Measurements from ENCODE around the gene ALCAM.
"Not testable (repeated sequence)": the region's sequence is repeated elsewhere in the genome, so short reads cannot be mapped to it uniquely, and the experiment has no call there.

Gene ALCAM

GRCh38 chr3:105368566-105369499, 2.1 kb downstream of the ALCAM start:
- H3K27me3 ChIP-seq (ENCODE audit: control insufficient read depth, insufficient read depth, low read length): peaks cover 29% of the 10 kb centered on the region
- H3K4me3 ChIP-seq (ENCODE audit: low read depth, low read length): peak overlapping the region; percentile 98
- H3K9me3 ChIP-seq (ENCODE audit: control insufficient read depth, insufficient read depth, low read depth, low read length): no peaks in the 10 kb centered on the region
- H3K27ac ChIP-seq (ENCODE audit: low read depth, low read length): no peak overlapping the region
- H3K36me3 ChIP-seq (ENCODE audit: control insufficient read depth, insufficient read depth, low read length): no peaks in the 10 kb centered on the region
- H3K9ac ChIP-seq (ENCODE audit: low read length): peak overlapping the region; percentile 83
- H3K4me1 ChIP-seq (ENCODE audit: control insufficient read depth, insufficient read depth, low read length): peaks cover 17% of the 10 kb centered on the region

- H3K27ac ChIP-seq (ENCODE audit: low read depth, low read length): no peak overlapping the region
- H3K9ac ChIP-seq (ENCODE audit: low read length): peak overlapping the region; percentile 83
- H3K27me3 ChIP-seq (ENCODE audit: control insufficient read depth, insufficient read depth, low read length): peaks cover 29% of the 10 kb centered on the region
- H3K4me1 ChIP-seq (ENCODE audit: control insufficient read depth, insufficient read depth, low read length): peaks cover 8% of the 10 kb centered on the region
- peak overlapping the region; percentile 98 for H3K4me3 ChIP-seq (ENCODE audit: low read depth, low read length)
- no peaks in the 10 kb centered on the region for H3K36me3 ChIP-seq (ENCODE audit: control insufficient read depth, insufficient read depth, low read length)
- no peaks in the 10 kb centered on the region for H3K9me3 ChIP-seq (ENCODE audit: control insufficient read depth, insufficient read depth, low read depth, low read length)
Measured at GRCh38 chr3:105369500-105370371, 3.0 kb downstream of the ALCAM start.

- no peaks in the 10 kb centered on the region for H3K36me3 ChIP-seq (ENCODE audit: control insufficient read depth, insufficient read depth, low read length)
- no peak overlapping the region for H3K9ac ChIP-seq (ENCODE audit: low read length)
- H3K27ac ChIP-seq (ENCODE audit: low read depth, low read length): no peak overlapping the region
- H3K4me1 ChIP-seq (ENCODE audit: control insufficient read depth, insufficient read depth, low read length): 0 out of 2 replicates have a peak, but pooled peaks cover 5% of the 10 kb centered on the region
- H3K27me3 ChIP-seq (ENCODE audit: control insufficient read depth, insufficient read depth, low read length): peaks cover 20% of the 10 kb centered on the region
- no peaks in the 10 kb centered on the region for H3K9me3 ChIP-seq (ENCODE audit: control insufficient read depth, insufficient read depth, low read depth, low read length)
- H3K4me3 ChIP-seq (ENCODE audit: low read depth, low read length): no peak overlapping the region
Measured at GRCh38 chr3:105373383-105373782, 6.7 kb downstream of the ALCAM start.

- Histone ChIP-seq H3K4me3 (ENCODE audit: low read depth, low read length) (no peak overlapping the region), H3K36me3 (ENCODE audit: control insufficient read depth, insufficient read depth, low read length) (no peaks in the 10 kb centered on the region), H3K27ac (ENCODE audit: low read depth, low read length) (no peak overlapping the region), H3K9ac (ENCODE audit: low read length) (no peak overlapping the region), H3K4me1 (ENCODE audit: control insufficient read depth, insufficient read depth, low read length) (no peaks in the 10 kb centered on the region), H3K27me3 (ENCODE audit: control insufficient read depth, insufficient read depth, low read length) (no peaks in the 10 kb centered on the region), H3K9me3 (ENCODE audit: control insufficient read depth, insufficient read depth, low read depth, low read length) (no peaks in the 10 kb centered on the region)
Measured at GRCh38 chr3:105375750-105376511, 9.2 kb downstream of the ALCAM start.

GRCh38 chr3:105377716-105378115, 11.0 kb downstream of the ALCAM start:
- no peaks in the 10 kb centered on the region for H3K9me3 ChIP-seq (ENCODE audit: control insufficient read depth, insufficient read depth, low read depth, low read length)
- H3K36me3 ChIP-seq (ENCODE audit: control insufficient read depth, insufficient read depth, low read length): no peaks in the 10 kb centered on the region
- H3K9ac ChIP-seq (ENCODE audit: low read length): no peak overlapping the region
- no peaks in the 10 kb centered on the region for H3K4me1 ChIP-seq (ENCODE audit: control insufficient read depth, insufficient read depth, low read length)
- no peaks in the 10 kb centered on the region for H3K27me3 ChIP-seq (ENCODE audit: control insufficient read depth, insufficient read depth, low read length)
- H3K27ac ChIP-seq (ENCODE audit: low read depth, low read length): no peak overlapping the region
- H3K4me3 ChIP-seq (ENCODE audit: low read depth, low read length): no peak overlapping the region

GRCh38 chr3:105385179-105385578, 18.5 kb downstream of the ALCAM start:
- Histone ChIP-seq H3K9me3 (ENCODE audit: control insufficient read depth, insufficient read depth, low read depth, low read length) (0 out of 2 replicates have a peak, but pooled peaks cover 4% of the 10 kb centered on the region), H3K36me3 (ENCODE audit: control insufficient read depth, insufficient read depth, low read length) (no peaks in the 10 kb centered on the region), H3K27me3 (ENCODE audit: control insufficient read depth, insufficient read depth, low read length) (no peaks in the 10 kb centered on the region), H3K4me3 (ENCODE audit: low read depth, low read length) (no peak overlapping the region), H3K27ac (ENCODE audit: low read depth, low read length) (no peak overlapping the region), H3K9ac (ENCODE audit: low read length) (no peak overlapping the region), H3K4me1 (ENCODE audit: control insufficient read depth, insufficient read depth, low read length) (no peaks in the 10 kb centered on the region)

- Histone ChIP-seq H3K27ac (ENCODE audit: low read depth, low read length) (no peak overlapping the region), H3K9me3 (ENCODE audit: control insufficient read depth, insufficient read depth, low read depth, low read length) (peaks cover 8% of the 10 kb centered on the region; the same call in 1 of the 2 replicates), H3K4me1 (ENCODE audit: control insufficient read depth, insufficient read depth, low read length) (no peaks in the 10 kb centered on the region), H3K9ac (ENCODE audit: low read length) (no peak overlapping the region), H3K27me3 (ENCODE audit: control insufficient read depth, insufficient read depth, low read length) (no peaks in the 10 kb centered on the region), H3K4me3 (ENCODE audit: low read depth, low read length) (no peak overlapping the region), H3K36me3 (ENCODE audit: control insufficient read depth, insufficient read depth, low read length) (no peaks in the 10 kb centered on the region)
Measured at GRCh38 chr3:105385819-105386508, 19.3 kb downstream of the ALCAM start.

- Histone ChIP-seq H3K4me1 (ENCODE audit: control insufficient read depth, insufficient read depth, low read length) (no peaks in the 10 kb centered on the region), H3K4me3 (ENCODE audit: low read depth, low read length) (no peak overlapping the region), H3K36me3 (ENCODE audit: control insufficient read depth, insufficient read depth, low read length) (no peaks in the 10 kb centered on the region), H3K9ac (ENCODE audit: low read length) (no peak overlapping the region), H3K9me3 (ENCODE audit: control insufficient read depth, insufficient read depth, low read depth, low read length) (peaks cover 14% of the 10 kb centered on the region; the same call in 1 of the 2 replicates), H3K27ac (ENCODE audit: low read depth, low read length) (no peak overlapping the region), H3K27me3 (ENCODE audit: control insufficient read depth, insufficient read depth, low read length) (no peaks in the 10 kb centered on the region)
Measured at GRCh38 chr3:105387122-105387751, 20.5 kb downstream of the ALCAM start.

GRCh38 chr3:105388176-105388575, 21.5 kb downstream of the ALCAM start:
- Histone ChIP-seq H3K9ac (ENCODE audit: low read length) (no peak overlapping the region), H3K27me3 (ENCODE audit: control insufficient read depth, insufficient read depth, low read length) (no peaks in the 10 kb centered on the region), H3K4me1 (ENCODE audit: control insufficient read depth, insufficient read depth, low read length) (no peaks in the 10 kb centered on the region), H3K36me3 (ENCODE audit: control insufficient read depth, insufficient read depth, low read length) (no peaks in the 10 kb centered on the region), H3K9me3 (ENCODE audit: control insufficient read depth, insufficient read depth, low read depth, low read length) (peaks cover 19% of the 10 kb centered on the region; the same call in 1 of the 2 replicates), H3K27ac (ENCODE audit: low read depth, low read length) (no peak overlapping the region), H3K4me3 (ENCODE audit: low read depth, low read length) (no peak overlapping the region)

GRCh38 chr3:105389759-105390158, 23.1 kb downstream of the ALCAM start:
- not testable (repeated sequence) for H3K4me3 ChIP-seq (ENCODE audit: low read depth, low read length); H3K36me3 ChIP-seq (ENCODE audit: control insufficient read depth, insufficient read depth, low read length); H3K27me3 ChIP-seq (ENCODE audit: control insufficient read depth, insufficient read depth, low read length); H3K4me1 ChIP-seq (ENCODE audit: control insufficient read depth, insufficient read depth, low read length); H3K27ac ChIP-seq (ENCODE audit: low read depth, low read length); H3K9ac ChIP-seq (ENCODE audit: low read length)
- H3K9me3 ChIP-seq (ENCODE audit: control insufficient read depth, insufficient read depth, low read depth, low read length): peaks cover 19% of the 10 kb centered on the region; the same call in 1 of the 2 replicates
